Measurements from ENCODE around the gene PLPPR3.

PLPPR3 gene

DNA sequence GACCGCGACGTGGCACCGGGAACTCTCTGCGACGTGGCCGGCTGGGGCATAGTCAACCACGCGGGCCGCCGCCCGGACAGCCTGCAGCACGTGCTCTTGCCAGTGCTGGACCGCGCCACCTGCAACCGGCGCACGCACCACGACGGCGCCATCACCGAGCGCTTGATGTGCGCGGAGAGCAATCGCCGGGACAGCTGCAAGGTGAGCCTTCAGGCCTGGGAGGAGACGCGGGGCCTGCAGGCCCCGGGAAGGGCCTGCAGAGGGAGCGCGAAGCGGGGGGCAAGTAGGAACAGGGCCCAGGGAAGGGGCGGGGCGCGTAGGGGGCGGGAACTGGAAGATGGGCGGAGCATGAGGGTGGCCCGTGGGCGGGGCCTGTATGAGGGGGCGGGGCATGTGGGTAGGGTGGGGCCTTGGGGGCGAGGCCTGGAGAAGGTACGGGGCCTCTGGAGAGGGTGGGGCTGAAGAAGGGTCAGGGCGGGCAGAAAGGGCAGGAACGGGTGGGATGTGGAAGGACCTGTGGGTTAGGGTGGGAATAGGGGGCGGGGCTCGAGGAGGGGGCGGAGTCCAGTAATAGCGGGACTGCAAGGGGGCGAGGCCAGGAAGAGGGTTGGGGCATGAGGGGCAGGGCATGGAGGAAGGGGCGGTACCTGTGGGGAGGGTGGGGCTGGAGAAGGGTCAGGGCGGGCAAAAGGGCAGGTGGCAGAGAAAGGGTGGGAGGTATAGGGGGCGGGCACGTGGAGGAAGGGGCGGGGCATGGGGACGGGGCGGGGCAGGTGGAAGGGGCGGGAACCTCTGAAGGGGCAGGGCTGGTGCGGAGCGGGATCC, 40.2 kb upstream of the PLPPR3 start:
- TF ChIP-seq, protein P1, sequence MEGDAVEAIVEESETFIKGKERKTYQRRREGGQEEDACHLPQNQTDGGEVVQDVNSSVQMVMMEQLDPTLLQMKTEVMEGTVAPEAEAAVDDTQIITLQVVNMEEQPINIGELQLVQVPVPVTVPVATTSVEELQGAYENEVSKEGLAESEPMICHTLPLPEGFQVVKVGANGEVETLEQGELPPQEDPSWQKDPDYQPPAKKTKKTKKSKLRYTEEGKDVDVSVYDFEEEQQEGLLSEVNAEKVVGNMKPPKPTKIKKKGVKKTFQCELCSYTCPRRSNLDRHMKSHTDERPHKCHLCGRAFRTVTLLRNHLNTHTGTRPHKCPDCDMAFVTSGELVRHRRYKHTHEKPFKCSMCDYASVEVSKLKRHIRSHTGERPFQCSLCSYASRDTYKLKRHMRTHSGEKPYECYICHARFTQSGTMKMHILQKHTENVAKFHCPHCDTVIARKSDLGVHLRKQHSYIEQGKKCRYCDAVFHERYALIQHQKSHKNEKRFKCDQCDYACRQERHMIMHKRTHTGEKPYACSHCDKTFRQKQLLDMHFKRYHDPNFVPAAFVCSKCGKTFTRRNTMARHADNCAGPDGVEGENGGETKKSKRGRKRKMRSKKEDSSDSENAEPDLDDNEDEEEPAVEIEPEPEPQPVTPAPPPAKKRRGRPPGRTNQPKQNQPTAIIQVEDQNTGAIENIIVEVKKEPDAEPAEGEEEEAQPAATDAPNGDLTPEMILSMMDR (IDR thresholded peaks at IDR 0.05; ENCODE audit: extremely low read depth, insufficient read depth, missing control alignments), result no peak
- peak; percentile 92 for DNase-seq (ENCODE audit: low spot score)
- in situ Hi-C loops (cut with MboI; ENCODE audit: low pct_unique_long_range_greater_than_20kb, low sequenced_read_pairs, unreplicated experiment), result loop anchor here (10.0 kb wide), 1 partner anchor 63 kb away; the partner anchor contains the start of gene ARID3A

DNA sequence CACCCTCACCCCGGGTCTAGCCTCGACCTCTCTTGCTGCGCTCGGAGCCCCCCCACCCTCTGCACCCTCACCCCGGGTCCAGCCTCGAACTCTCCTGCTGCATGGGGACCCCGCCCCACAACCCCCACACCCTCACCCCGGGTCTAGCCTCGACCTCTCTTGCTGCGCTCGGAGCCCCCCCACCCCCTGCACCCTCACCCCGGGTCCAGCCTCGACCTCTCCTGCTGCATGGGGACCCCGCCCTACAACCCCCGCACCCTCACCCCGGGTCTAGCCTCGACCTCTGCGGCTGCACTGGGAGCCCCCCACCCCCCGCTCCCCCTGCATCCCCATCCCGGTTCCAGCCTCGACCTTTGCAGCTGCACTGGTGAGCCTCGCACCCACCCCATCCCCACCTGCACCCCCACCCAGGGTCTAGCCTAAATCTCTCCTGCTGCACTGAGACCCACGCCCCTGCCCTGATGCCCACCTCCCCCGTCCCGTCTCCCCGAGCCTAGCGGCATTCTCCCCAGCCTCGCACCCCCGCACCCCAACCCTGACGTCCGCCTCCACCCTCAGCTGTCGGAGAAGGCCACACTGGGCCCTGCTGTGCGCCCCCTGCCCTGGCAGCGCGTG, 39.5 kb upstream of the PLPPR3 start:
- no peak for DNase-seq (ENCODE audit: low spot score)
- TF ChIP-seq, protein P1 (IDR thresholded peaks at IDR 0.05; ENCODE audit: extremely low read depth, insufficient read depth, missing control alignments), result no peak
- in situ Hi-C loops (cut with MboI; ENCODE audit: low pct_unique_long_range_greater_than_20kb, low sequenced_read_pairs, unreplicated experiment), result loop anchor here (10.0 kb wide), 1 partner anchor 64 kb away; the partner anchor contains the start of gene ARID3A

DNA sequence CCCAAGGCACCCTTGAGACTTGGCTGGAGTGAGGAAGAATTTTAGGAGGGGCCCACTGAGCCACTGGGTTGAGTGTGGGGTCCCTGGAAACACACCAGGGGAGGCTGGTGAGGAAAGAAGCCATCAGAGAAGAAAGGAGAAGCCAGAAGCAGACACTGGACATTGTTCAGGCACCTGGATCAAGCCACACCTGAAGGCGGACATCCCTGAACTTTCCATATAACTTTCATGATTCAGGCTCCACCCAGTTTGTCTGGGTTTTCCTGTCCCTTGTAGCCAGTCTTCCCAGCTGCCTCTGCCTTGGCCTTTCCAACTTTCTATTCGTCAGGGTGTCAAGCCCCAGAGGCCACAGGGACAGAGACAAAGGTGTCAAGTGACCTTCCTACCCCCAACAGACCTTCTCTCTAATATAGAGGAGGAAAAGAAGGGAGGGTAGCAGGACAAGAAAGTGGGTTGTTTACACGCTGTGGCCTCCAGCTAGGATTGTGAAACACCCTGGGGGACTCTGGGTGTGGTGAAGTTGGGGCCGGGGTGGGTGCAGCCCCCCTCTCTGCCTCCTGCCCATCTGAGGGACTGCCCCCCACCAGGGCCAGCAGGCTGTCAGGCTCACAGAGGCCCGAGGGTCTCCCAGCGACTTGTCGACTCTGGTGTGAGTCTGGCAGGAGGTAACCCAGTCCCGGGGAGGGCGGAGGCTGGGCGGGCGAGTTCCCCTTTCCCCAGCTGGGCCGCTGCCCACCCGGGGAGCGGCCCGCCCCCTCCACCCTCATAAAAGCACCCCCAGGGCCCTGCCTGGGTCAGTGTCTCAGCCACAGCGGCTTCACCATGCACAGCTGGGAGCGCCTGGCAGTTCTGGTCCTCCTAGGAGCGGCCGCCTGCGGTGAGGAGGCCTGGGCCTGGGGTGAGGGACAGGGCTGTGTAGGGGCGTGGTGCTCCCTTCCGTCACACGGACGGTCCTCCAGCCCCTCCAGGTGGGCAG, 37.4 kb upstream of the PLPPR3 start, which contains the start of gene CFD:
Gene CFD, plus strand, starts transcription at position 797 of the 976 bp plus-strand sequence. Its CDS starts 26 bp downstream, at position 823.
- DNase-seq (ENCODE audit: low spot score), result no peak
- TF ChIP-seq, protein P1 (IDR thresholded peaks at IDR 0.05; ENCODE audit: extremely low read depth, insufficient read depth, missing control alignments), result no peak
- in situ Hi-C loops (cut with MboI; ENCODE audit: low pct_unique_long_range_greater_than_20kb, low sequenced_read_pairs, unreplicated experiment), result loop anchor here (10.0 kb wide), 1 partner anchor 126 kb away; the partner anchor contains the start of gene WDR18

DNA sequence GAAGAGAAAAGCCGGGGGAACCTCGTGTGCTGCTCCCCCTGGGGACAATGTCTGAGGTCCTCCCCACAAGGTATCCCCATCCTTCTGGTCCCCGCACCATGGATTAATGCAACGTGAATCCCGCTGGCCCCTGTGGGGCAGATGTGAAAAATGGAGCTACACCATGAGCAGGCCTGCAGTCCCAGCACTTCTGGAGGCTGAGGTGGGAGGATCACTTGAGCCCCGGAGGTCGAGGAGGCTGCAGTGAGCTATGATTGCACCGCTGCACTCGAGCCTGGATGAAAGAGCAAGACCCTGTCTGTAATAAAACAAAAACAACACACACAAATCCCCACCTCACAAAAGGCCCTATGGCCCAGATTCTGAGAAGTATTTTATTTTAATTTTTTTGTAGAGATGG, 36.5 kb upstream of the PLPPR3 start:
- no peak for DNase-seq (ENCODE audit: low spot score)
- in situ Hi-C loops (cut with MboI; ENCODE audit: low pct_unique_long_range_greater_than_20kb, low sequenced_read_pairs, unreplicated experiment), result loop anchor here (10.0 kb wide), 1 partner anchor 127 kb away; the partner anchor contains the start of gene WDR18
- TF ChIP-seq, protein P1 (IDR thresholded peaks at IDR 0.05; ENCODE audit: extremely low read depth, insufficient read depth, missing control alignments), result no peak

DNA sequence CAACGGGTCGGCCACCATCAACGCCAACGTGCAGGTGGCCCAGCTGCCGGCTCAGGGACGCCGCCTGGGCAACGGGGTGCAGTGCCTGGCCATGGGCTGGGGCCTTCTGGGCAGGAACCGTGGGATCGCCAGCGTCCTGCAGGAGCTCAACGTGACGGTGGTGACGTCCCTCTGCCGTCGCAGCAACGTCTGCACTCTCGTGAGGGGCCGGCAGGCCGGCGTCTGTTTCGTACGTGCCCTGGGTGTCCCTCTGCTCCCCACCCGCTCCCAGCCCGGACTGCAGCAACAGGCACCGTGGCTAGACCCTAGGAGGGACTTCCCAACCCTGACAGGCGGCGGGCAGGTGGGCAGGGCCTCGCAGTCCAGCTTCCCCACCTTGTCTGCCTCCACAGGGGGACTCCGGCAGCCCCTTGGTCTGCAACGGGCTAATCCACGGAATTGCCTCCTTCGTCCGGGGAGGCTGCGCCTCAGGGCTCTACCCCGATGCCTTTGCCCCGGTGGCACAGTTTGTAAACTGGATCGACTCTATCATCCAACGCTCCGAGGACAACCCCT, 33.9 kb upstream of the PLPPR3 start:
- in situ Hi-C loops (cut with MboI; ENCODE audit: low pct_unique_long_range_greater_than_20kb, low sequenced_read_pairs, unreplicated experiment), result loop anchor here (10.0 kb wide), 1 partner anchor 129 kb away; the partner anchor contains the start of gene WDR18
- DNase-seq (ENCODE audit: low spot score), result no peak
- TF ChIP-seq, protein P1 (IDR thresholded peaks at IDR 0.05; ENCODE audit: extremely low read depth, insufficient read depth, missing control alignments), result no peak

Measured in GM13977 (cell line).